Measurements from ENCODE around the gene KCNE1.
A peak's percentile ranks its signal among the peaks of the same experiment; 100 is the strongest.

The KCNE1 gene

GRCh38 chr21:34526241-34526617 is 14.2 kb upstream of the KCNE1 start:
- DNase-seq (ENCODE audit: low read depth): no peak
- TF ChIP-seq, protein P1, sequence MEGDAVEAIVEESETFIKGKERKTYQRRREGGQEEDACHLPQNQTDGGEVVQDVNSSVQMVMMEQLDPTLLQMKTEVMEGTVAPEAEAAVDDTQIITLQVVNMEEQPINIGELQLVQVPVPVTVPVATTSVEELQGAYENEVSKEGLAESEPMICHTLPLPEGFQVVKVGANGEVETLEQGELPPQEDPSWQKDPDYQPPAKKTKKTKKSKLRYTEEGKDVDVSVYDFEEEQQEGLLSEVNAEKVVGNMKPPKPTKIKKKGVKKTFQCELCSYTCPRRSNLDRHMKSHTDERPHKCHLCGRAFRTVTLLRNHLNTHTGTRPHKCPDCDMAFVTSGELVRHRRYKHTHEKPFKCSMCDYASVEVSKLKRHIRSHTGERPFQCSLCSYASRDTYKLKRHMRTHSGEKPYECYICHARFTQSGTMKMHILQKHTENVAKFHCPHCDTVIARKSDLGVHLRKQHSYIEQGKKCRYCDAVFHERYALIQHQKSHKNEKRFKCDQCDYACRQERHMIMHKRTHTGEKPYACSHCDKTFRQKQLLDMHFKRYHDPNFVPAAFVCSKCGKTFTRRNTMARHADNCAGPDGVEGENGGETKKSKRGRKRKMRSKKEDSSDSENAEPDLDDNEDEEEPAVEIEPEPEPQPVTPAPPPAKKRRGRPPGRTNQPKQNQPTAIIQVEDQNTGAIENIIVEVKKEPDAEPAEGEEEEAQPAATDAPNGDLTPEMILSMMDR (IDR thresholded peaks at IDR 0.05; ENCODE audit: control insufficient read depth, extremely low read depth, insufficient read depth): no peak
- peak overlapping the region; percentile 41 for H3K4me3 ChIP-seq (ENCODE audit: low read depth, low read length)

GRCh38 chr21:34524646-34525601 is 12.9 kb upstream of the KCNE1 start:
- H3K4me3 ChIP-seq (ENCODE audit: low read depth, low read length): no peak overlapping the region
- TF ChIP-seq, protein P1 (IDR thresholded peaks at IDR 0.05; ENCODE audit: control insufficient read depth, extremely low read depth, insufficient read depth): no peak
- DNase-seq (ENCODE audit: low read depth): no peak

DNA sequence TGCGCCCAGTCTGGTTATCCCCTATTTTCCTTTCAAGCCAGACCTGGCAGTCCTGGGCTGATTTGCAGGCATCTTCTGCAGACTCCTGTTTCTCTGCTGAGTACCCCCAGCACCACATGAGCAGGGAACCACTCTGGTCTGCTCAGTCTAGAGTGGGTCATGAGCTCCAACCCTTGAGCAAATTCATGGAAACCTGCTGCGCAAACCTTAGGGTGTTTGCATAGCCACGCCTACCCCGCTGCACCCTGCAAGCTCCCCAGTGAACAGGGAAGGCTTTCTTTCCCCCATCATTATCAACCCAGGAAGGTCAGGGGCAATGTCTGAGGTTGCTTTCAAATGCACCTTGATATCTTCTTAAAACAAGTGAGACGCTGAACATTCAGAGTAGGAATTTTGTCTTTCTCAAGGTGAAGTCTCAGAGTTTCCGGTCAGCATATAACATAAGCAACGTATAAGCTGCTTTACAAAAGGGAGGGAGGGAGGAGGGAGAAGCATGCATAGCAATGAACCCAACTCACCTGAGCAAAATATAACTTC is 11.1 kb upstream of the KCNE1 start:
- DNase-seq (ENCODE audit: low read depth): no peak
- TF ChIP-seq, protein P1 (IDR thresholded peaks at IDR 0.05; ENCODE audit: control insufficient read depth, extremely low read depth, insufficient read depth): no peak
- H3K4me3 ChIP-seq (ENCODE audit: low read depth, low read length): no peak overlapping the region

DNA sequence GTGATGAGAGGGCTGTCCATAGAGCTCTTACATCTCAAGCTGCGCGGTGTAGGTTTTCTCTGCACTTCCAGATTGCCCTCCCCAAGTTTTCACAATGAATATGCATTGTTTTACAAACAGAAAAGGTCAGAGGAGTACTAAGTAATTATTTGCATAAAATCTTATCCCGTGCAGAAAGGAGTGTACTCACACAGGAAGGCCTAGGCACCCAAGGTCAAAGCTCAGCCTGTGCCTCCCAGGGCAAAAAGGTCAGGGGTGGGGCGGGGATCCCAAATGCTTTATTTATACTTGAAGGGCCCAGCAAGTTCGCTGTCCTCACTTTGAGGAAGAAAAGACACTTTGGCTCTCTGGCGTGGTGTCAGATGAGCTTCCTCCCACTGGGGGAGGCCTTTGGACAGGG is 10.3 kb upstream of the KCNE1 start:
- no peak for DNase-seq (ENCODE audit: low read depth)
- H3K4me3 ChIP-seq (ENCODE audit: low read depth, low read length): no peak overlapping the region
- TF ChIP-seq, protein P1 (IDR thresholded peaks at IDR 0.05; ENCODE audit: control insufficient read depth, extremely low read depth, insufficient read depth): no peak

DNA sequence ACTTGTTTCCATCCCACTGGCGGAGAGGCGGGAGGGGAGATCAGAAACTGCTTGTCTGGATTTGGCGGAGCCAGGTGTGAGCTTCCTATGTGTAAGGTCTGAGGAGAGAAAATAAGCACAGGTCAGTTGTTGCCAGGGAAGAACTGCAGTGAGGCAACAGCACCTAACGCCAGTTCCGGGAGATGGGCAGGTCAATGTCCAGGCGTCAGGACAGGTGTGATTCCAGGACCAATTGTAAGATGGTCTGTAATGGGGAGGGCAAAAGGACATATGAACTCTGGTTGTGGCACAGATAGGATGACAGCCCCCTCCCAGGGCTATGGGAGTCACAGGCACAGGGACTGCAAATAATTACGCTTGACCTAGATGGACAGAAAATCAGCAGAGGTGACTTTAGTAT is 9.6 kb upstream of the KCNE1 start:
- no peak overlapping the region for H3K4me3 ChIP-seq (ENCODE audit: low read depth, low read length)
- DNase-seq (ENCODE audit: low read depth): no peak
- TF ChIP-seq, protein P1 (IDR thresholded peaks at IDR 0.05; ENCODE audit: control insufficient read depth, extremely low read depth, insufficient read depth): no peak

DNA sequence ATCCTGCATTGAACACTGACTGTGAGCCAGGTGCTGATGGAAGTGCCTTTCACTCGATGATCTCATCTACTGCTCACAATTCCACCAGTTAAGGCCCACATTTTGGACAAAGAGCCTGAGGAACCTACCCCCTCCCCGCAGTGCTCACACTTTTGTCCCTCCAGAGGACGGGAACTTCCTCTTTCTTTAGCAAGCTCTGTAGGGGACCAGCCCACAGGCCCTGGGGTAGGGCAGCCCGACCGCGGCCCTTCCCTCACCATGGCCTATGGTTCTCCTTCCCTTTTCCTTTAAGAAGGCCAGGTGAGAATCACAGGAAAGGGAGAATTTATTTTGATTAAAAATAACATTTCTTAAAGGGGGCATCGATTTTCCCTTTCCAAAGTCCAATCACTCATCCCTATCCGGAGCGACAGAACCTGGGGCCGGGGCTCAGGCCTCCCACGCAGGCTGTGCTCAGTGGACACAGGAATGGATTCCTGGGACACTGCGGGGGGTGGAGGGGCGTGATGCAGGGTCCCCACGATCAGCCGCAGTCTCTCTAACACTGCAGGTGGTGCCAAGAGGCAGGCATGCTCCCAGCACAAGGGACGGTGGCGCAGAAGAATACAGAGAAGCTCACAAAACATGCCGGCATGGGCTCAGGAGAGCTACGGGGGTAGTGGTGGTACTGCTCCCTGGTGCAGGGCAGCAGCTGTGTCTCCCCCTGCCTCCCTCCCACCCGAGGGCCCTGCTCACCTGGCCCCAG is 8.9 kb upstream of the KCNE1 start:
- TF ChIP-seq, protein P1 (IDR thresholded peaks at IDR 0.05; ENCODE audit: control insufficient read depth, extremely low read depth, insufficient read depth): no peak
- no peak for DNase-seq (ENCODE audit: low read depth)
- H3K4me3 ChIP-seq (ENCODE audit: low read depth, low read length): no peak overlapping the region
